HuH-7 (cell line): ENCODE measurements around the gene LRRTM4.

Source experiments
- DNase-seq: peaks from one replicate; pipeline ENCODE4 v3.0.0; 2011; ENCODE audit warnings: low spot score

LRRTM4 gene

GRCh38 chr2:76985387-76986136 is 536.6 kb downstream of the LRRTM4 start:
- DNase-seq: no peak

GRCh38 chr2:76984359-76984758 is 537.8 kb downstream of the LRRTM4 start:
- no peak for DNase-seq

- DNase-seq: no peak
Measured at GRCh38 chr2:76980067-76980787, 541.9 kb downstream of the LRRTM4 start.

- no peak for DNase-seq
Measured at GRCh38 chr2:76977846-76978727, 544.1 kb downstream of the LRRTM4 start.

GRCh38 chr2:76975752-76976151 is 546.4 kb downstream of the LRRTM4 start:
- no peak for DNase-seq

GRCh38 chr2:76973610-76974009 is 548.6 kb downstream of the LRRTM4 start:
- DNase-seq: no peak

GRCh38 chr2:76965772-76966171 is 556.4 kb downstream of the LRRTM4 start:
- DNase-seq: no peak

GRCh38 chr2:76958749-76959148 is 563.4 kb downstream of the LRRTM4 start:
- DNase-seq: no peak

GRCh38 chr2:76953733-76954347 is 568.3 kb downstream of the LRRTM4 start:
- peak; percentile 12 for DNase-seq

- no peak for DNase-seq
Measured at GRCh38 chr2:76946631-76947145, 575.5 kb downstream of the LRRTM4 start.

- no peak for DNase-seq
Measured at GRCh38 chr2:76940559-76940958, 581.6 kb downstream of the LRRTM4 start.

- no peak for DNase-seq
Measured at GRCh38 chr2:76938153-76938552, 584.0 kb downstream of the LRRTM4 start.

- DNase-seq: no peak
Measured at GRCh38 chr2:76932550-76932949, 589.6 kb downstream of the LRRTM4 start.

GRCh38 chr2:76930056-76930744 is 592.0 kb downstream of the LRRTM4 start:
- DNase-seq: no peak

- DNase-seq: no peak
Measured at GRCh38 chr2:76928026-76928425, 594.1 kb downstream of the LRRTM4 start.

- DNase-seq: no peak
Measured at GRCh38 chr2:76921006-76921405, 601.2 kb downstream of the LRRTM4 start.

- peak; percentile 17 for DNase-seq
Measured at GRCh38 chr2:76895469-76895868, 626.7 kb downstream of the LRRTM4 start.

- DNase-seq: no peak
Measured at GRCh38 chr2:76870581-76870980, 651.6 kb downstream of the LRRTM4 start.

GRCh38 chr2:76870011-76870410 is 652.2 kb downstream of the LRRTM4 start:
- no peak for DNase-seq

- no peak for DNase-seq
Measured at GRCh38 chr2:76867854-76868253, 654.3 kb downstream of the LRRTM4 start.

GRCh38 chr2:76866464-76866863 is 655.7 kb downstream of the LRRTM4 start:
- DNase-seq: no peak
